Measurements from ENCODE around the gene TRPM2. TPM values are rescaled to one million over a fixed set of nuclear protein-coding genes. Genes with fewer than 3 reads are reported as not detected.

TRPM2 gene
- total and polyA plus RNA-seq, 2 of the 13 experiments (the other 11 are each of a cell fraction or from before 2014, with no cell fraction given) = 0.07 to 0.20 TPM

DNA sequence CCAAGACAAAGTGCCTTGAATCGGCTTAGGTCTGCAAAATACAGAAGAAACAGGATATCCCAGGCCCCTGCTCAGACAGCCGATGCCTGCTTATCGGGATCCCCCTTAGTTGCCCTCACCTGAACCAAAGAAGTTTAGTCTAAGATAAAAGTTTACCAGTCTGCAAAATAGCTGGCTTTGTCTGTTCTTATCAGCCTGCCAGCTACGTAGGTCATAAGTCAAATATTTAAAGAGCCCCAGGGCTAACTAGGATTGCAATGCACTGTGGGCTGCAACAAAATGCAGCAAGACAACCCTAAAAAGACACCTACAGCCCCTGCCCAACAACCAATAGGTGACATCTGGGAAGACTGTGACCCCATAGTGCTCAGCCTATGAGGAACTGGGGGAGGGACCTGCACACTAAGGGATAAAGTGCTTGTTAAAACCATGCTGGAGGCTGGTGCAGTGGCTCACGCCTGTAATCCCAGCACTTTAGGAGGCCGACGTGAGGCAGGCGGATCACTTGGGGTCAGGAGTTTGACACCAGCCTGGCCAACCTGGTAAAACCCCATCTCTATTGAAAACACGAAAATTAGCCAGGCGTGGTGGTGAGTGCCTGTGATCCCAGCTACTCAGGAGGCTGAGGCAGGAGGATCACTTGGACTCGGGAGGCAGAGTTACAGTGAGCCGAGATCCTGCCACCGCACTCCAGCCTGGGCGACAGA lies 129.3 kb downstream of the TRPM2 start (continued):
- TF ChIP-seq, protein P1, sequence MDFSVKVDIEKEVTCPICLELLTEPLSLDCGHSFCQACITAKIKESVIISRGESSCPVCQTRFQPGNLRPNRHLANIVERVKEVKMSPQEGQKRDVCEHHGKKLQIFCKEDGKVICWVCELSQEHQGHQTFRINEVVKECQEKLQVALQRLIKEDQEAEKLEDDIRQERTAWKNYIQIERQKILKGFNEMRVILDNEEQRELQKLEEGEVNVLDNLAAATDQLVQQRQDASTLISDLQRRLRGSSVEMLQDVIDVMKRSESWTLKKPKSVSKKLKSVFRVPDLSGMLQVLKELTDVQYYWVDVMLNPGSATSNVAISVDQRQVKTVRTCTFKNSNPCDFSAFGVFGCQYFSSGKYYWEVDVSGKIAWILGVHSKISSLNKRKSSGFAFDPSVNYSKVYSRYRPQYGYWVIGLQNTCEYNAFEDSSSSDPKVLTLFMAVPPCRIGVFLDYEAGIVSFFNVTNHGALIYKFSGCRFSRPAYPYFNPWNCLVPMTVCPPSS (IDR thresholded peaks at IDR 0.05) = no peak
- TF ChIP-seq ZMYM4 (CRISPR knock-in tag; IDR thresholded peaks at IDR 0.05) = peak; percentile 75
- no peak for TF ChIP-seq SUZ12 (IDR thresholded peaks at IDR 0.05; ENCODE audit: low read depth, low read length)
- no peak for TF ChIP-seq EED (CRISPR knock-in tag; IDR thresholded peaks at IDR 0.05)
- no peak for TF ChIP-seq SMC3 (IDR thresholded peaks at IDR 0.05; ENCODE audit: low read length)
- TF ChIP-seq, protein P2, sequence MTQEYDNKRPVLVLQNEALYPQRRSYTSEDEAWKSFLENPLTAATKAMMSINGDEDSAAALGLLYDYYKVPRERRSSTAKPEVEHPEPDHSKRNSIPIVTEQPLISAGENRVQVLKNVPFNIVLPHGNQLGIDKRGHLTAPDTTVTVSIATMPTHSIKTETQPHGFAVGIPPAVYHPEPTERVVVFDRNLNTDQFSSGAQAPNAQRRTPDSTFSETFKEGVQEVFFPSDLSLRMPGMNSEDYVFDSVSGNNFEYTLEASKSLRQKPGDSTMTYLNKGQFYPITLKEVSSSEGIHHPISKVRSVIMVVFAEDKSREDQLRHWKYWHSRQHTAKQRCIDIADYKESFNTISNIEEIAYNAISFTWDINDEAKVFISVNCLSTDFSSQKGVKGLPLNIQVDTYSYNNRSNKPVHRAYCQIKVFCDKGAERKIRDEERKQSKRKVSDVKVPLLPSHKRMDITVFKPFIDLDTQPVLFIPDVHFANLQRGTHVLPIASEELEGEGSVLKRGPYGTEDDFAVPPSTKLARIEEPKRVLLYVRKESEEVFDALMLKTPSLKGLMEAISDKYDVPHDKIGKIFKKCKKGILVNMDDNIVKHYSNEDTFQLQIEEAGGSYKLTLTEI (CRISPR knock-in tag; conservative IDR thresholded peaks at IDR 0.05) = no peak
- no peak for TF ChIP-seq GABPA (IDR thresholded peaks at IDR 0.05; ENCODE audit: low read depth, low read length)
- peak; percentile 31; the same call in 1 of the 2 replicates for TF ChIP-seq GABPA (CRISPR knock-in tag; IDR thresholded peaks at IDR 0.05; ENCODE audit: low read depth)
- TF ChIP-seq ZNF382 (CRISPR knock-in tag; IDR thresholded peaks at IDR 0.05; ENCODE audit: borderline replicate concordance) = no peak
- TF ChIP-seq ZSCAN29 (CRISPR knock-in tag; conservative IDR thresholded peaks at IDR 0.05) = no peak
- TF ChIP-seq LCORL (IDR thresholded peaks at IDR 0.05) = no peak
- TF ChIP-seq LCORL (CRISPR knock-in tag; IDR thresholded peaks at IDR 0.05) = peak; percentile 58; the same call in 1 of the 2 replicates
- TF ChIP-seq, protein P3, sequence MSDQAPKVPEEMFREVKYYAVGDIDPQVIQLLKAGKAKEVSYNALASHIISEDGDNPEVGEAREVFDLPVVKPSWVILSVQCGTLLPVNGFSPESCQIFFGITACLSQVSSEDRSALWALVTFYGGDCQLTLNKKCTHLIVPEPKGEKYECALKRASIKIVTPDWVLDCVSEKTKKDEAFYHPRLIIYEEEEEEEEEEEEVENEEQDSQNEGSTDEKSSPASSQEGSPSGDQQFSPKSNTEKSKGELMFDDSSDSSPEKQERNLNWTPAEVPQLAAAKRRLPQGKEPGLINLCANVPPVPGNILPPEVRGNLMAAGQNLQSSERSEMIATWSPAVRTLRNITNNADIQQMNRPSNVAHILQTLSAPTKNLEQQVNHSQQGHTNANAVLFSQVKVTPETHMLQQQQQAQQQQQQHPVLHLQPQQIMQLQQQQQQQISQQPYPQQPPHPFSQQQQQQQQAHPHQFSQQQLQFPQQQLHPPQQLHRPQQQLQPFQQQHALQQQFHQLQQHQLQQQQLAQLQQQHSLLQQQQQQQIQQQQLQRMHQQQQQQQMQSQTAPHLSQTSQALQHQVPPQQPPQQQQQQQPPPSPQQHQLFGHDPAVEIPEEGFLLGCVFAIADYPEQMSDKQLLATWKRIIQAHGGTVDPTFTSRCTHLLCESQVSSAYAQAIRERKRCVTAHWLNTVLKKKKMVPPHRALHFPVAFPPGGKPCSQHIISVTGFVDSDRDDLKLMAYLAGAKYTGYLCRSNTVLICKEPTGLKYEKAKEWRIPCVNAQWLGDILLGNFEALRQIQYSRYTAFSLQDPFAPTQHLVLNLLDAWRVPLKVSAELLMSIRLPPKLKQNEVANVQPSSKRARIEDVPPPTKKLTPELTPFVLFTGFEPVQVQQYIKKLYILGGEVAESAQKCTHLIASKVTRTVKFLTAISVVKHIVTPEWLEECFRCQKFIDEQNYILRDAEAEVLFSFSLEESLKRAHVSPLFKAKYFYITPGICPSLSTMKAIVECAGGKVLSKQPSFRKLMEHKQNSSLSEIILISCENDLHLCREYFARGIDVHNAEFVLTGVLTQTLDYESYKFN (CRISPR knock-in tag; conservative IDR thresholded peaks at IDR 0.05) = peak; percentile 88
- no peak for TF ChIP-seq ZNF205 (CRISPR knock-in tag; IDR thresholded peaks at IDR 0.05)
- TF ChIP-seq ETV6 (CRISPR knock-in tag; conservative IDR thresholded peaks at IDR 0.05) = no peak
- no peak for TF ChIP-seq ZNF496 (CRISPR knock-in tag; IDR thresholded peaks at IDR 0.05; ENCODE audit: insufficient replicate concordance)
- TF ChIP-seq MEF2D (CRISPR knock-in tag; IDR thresholded peaks at IDR 0.05) = peak; percentile 64
- TF ChIP-seq, protein P4, sequence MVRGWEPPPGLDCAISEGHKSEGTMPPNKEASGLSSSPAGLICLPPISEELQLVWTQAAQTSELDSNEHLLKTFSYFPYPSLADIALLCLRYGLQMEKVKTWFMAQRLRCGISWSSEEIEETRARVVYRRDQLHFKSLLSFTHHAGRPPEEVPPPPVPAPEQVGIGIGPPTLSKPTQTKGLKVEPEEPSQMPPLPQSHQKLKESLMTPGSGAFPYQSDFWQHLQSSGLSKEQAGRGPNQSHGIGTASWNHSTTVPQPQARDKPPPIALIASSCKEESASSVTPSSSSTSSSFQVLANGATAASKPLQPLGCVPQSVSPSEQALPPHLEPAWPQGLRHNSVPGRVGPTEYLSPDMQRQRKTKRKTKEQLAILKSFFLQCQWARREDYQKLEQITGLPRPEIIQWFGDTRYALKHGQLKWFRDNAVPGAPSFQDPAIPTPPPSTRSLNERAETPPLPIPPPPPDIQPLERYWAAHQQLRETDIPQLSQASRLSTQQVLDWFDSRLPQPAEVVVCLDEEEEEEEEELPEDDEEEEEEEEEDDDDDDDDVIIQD (CRISPR knock-in tag; IDR thresholded peaks at IDR 0.05; ENCODE audit: low read depth) = no peak
- TF ChIP-seq, protein P5, sequence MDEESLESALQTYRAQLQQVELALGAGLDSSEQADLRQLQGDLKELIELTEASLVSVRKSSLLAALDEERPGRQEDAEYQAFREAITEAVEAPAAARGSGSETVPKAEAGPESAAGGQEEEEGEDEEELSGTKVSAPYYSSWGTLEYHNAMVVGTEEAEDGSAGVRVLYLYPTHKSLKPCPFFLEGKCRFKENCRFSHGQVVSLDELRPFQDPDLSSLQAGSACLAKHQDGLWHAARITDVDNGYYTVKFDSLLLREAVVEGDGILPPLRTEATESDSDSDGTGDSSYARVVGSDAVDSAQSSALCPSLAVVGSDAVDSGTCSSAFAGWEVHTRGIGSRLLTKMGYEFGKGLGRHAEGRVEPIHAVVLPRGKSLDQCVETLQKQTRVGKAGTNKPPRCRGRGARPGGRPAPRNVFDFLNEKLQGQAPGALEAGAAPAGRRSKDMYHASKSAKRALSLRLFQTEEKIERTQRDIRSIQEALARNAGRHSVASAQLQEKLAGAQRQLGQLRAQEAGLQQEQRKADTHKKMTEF (CRISPR knock-in tag; IDR thresholded peaks at IDR 0.05) = peak; percentile 64
- no peak; the same call in 1 of the 2 replicates for TF ChIP-seq ZNF121 (CRISPR knock-in tag; IDR thresholded peaks at IDR 0.05)
- TF ChIP-seq, protein P6, sequence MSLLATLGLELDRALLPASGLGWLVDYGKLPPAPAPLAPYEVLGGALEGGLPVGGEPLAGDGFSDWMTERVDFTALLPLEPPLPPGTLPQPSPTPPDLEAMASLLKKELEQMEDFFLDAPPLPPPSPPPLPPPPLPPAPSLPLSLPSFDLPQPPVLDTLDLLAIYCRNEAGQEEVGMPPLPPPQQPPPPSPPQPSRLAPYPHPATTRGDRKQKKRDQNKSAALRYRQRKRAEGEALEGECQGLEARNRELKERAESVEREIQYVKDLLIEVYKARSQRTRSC (CRISPR knock-in tag; IDR thresholded peaks at IDR 0.05; ENCODE audit: low read depth) = no peak

Measured in HepG2 (cell line).